HepG2 (cell line): Measurements from ENCODE around the gene DMAC2L. TPM values are rescaled to one million over a fixed set of nuclear protein-coding genes. Genes with fewer than 3 reads are reported as not detected.

ENCODE experiments used
- ATAC-seq: fragments of 200-7000 bp; cut with Tn5 transposase; 3 replicates; pipeline ENCODE4 v1.9.1; 2020; ENCODE audit warnings: mild to moderate bottlenecking, moderate library complexity
- BruUV-seq: library from RNA; stranded (reverse); fragments of 400-500 nt; replicated peaks from 2 replicates; lab custom pipeline; 2021; lab: Mats Ljungman, UMichigan
- CTCF ChIA-PET: fragments of 300-600 bp; formaldehyde crosslinking; extraction: SDS; loops from one replicate; lab custom pipeline; 2021; ENCODE audit warnings: low total read pairs, inconsistent platforms, low intra/inter-chr PET ratio; lab: Yijun Ruan, JAX
- POLR2A ChIA-PET: fragments of 350-600 bp; sonication (Branson Sonifier 250); formaldehyde crosslinking; loops from one replicate; lab custom pipeline; 2020; ENCODE audit warnings: antibody characterized with exemption, inconsistent platforms; lab: Yijun Ruan, JAX
- DNase-seq: peaks from one replicate; pipeline ENCODE4 v3.0.0-alpha.2; 2015; ENCODE audit warnings: low spot score
- FAIRE-seq: peaks from 3 replicates; lab custom pipeline; 2011; peaks lifted over from hg19 to GRCh38; lab: Jason Lieb, UNC
- H2AFZ ChIP-seq: one replicate; pipeline ENCODE4 v1.6.1; 2011; ENCODE audit warnings: low read length, inconsistent platforms
- H3K27ac ChIP-seq: fragments of 300-600 bp; 3 replicates; pipeline ENCODE4 v1.8.0; 2011; ENCODE audit warnings: mixed run types, mild to moderate bottlenecking, mixed read lengths, low read length, inconsistent platforms; ENCODE audit not compliant: insufficient read depth; ENCODE audit errors: extremely low read length
- H3K27me3 ChIP-seq, 2 experiments: fragments of 200-600 bp in 1 of 2; 2 replicates in 1 of 2; 3 replicates in 1 of 2; pipeline versions ENCODE4 v1.6.0 to v1.8.0; 2011; ENCODE audit warnings: low read length in 2 of 2, mild to moderate bottlenecking in 2 of 2, moderate library complexity in 2 of 2, inconsistent platforms in 1 of 2; ENCODE audit not compliant: insufficient read depth in 2 of 2, control insufficient read depth in 1 of 2
- H3K36me3 ChIP-seq, 2 experiments: fragments of 200-600 bp in 1 of 2; replicated peaks in 1 of 2; 2 replicates in 1 of 2; 3 replicates in 1 of 2; pipeline versions ENCODE4 v1.5.1 to v1.8.0; 2011; ENCODE audit warnings: low read length in 2 of 2, inconsistent platforms in 1 of 2; ENCODE audit not compliant: insufficient read depth in 2 of 2, control insufficient read depth in 1 of 2
- H3K4me1 ChIP-seq: 2 replicates; pipeline ENCODE4 v1.5.1; 2012; ENCODE audit warnings: low read length, inconsistent platforms; ENCODE audit not compliant: insufficient read depth
- H3K4me2 ChIP-seq: 2 replicates; pipeline ENCODE4 v1.6.0; 2011; ENCODE audit warnings: low read depth, low read length, inconsistent platforms
- H3K4me3 ChIP-seq, 3 experiments: fragments of 200-600 bp in 1 of 3; sonication (generic), shearing (Covaris generic) in 1 of 3; replicated peaks in 1 of 3; 2 replicates each; pipeline ENCODE4 v1.5.1; 2011 to 2016; ENCODE audit warnings: low read length in 3 of 3, inconsistent platforms in 2 of 3, low read depth in 2 of 3, mild to moderate bottlenecking in 2 of 3, control low read depth in 1 of 3, mixed read lengths in 1 of 3; ENCODE audit not compliant: insufficient read depth in 1 of 3
- H3K79me2 ChIP-seq: one replicate; pipeline ENCODE4 v1.6.1; 2011; ENCODE audit warnings: low read length, inconsistent platforms; ENCODE audit not compliant: insufficient read depth
- H3K9ac ChIP-seq: 2 replicates; pipeline ENCODE4 v1.6.0; 2011; ENCODE audit warnings: mild to moderate bottlenecking, low read depth, low read length, inconsistent platforms; ENCODE audit not compliant: insufficient read depth
- H3K9me3 ChIP-seq: 2 replicates; pipeline ENCODE4 v1.5.1; 2012; ENCODE audit warnings: mild to moderate bottlenecking, low read length
- H4K20me1 ChIP-seq: 2 replicates; pipeline ENCODE4 v1.6.0; 2011; ENCODE audit warnings: inconsistent platforms, mild to moderate bottlenecking, low read length, moderate library complexity; ENCODE audit not compliant: insufficient read depth
- ARNT2 ChIP-seq: sonication (generic); formaldehyde crosslinking; IDR thresholded peaks from 2 replicates; pipeline ENCODE4 v1.8.0; 2022; ENCODE audit warnings: mild to moderate bottlenecking, low read depth, missing genetic modification reagents, moderate library complexity
- CEBPB ChIP-seq: IDR thresholded peaks from 2 replicates; pipeline ENCODE4 v1.6.1; 2011; ENCODE audit warnings: low read depth, low read length, improper control_type of control experiment, borderline replicate concordance
- CREM ChIP-seq, 2 experiments: sonication (generic) in 1 of 2; formaldehyde crosslinking in 1 of 2; IDR thresholded peaks; 2 replicates each; pipeline versions ENCODE4 v1.4.0 to v1.6.1; 2016 to 2020; ENCODE audit warnings: antibody characterized with exemption in 1 of 2, mild to moderate bottlenecking in 1 of 2, missing genetic modification reagents in 1 of 2
- HDAC1 ChIP-seq: sonication (generic); formaldehyde crosslinking; IDR thresholded peaks from 2 replicates; pipeline ENCODE4 v1.5.1; 2020; ENCODE audit warnings: mild to moderate bottlenecking, missing genetic modification reagents
- NR2C2 ChIP-seq: sonication (generic); formaldehyde crosslinking; IDR thresholded peaks from 2 replicates; pipeline ENCODE4 v1.4.0; 2020; ENCODE audit warnings: missing genetic modification reagents, mild to moderate bottlenecking, moderate library complexity, borderline replicate concordance
- RARA ChIP-seq: IDR thresholded peaks from 2 replicates; pipeline ENCODE4 v1.6.1; 2016; ENCODE audit warnings: missing genetic modification reagents, missing compliant biosample characterization
- ZNF20 ChIP-seq: sonication (generic); formaldehyde crosslinking; IDR thresholded peaks from 2 replicates; pipeline ENCODE4 v1.4.0; 2020; ENCODE audit warnings: mild to moderate bottlenecking, moderate library complexity, missing genetic modification reagents
- ZNF552 ChIP-seq: sonication (generic); formaldehyde crosslinking; IDR thresholded peaks from 2 replicates; pipeline ENCODE4 v1.9.0; 2022; ENCODE audit warnings: missing genetic modification reagents, mild to moderate bottlenecking, borderline replicate concordance
- ZNF629 ChIP-seq: sonication (generic); formaldehyde crosslinking; conservative IDR thresholded peaks from 2 replicates; pipeline ENCODE4 v1.5.0; 2020; ENCODE audit warnings: missing genetic modification reagents
- ZNF777 ChIP-seq: sonication (generic); formaldehyde crosslinking; IDR thresholded peaks from 2 replicates; pipeline ENCODE4 v1.4.0; 2020; ENCODE audit warnings: missing genetic modification reagents
- WGBS: methylation state at CpG from one replicate; pipeline ENCODE4 v1.1.6; 2017; ENCODE audit warnings: low lambda C conversion rate; 5-methylcytosine and 5-hydroxymethylcytosine counted together
- in situ Hi-C: cut with HindIII; loops from 2 replicates; pipeline ENCODE4 v1.10.0; 2017; ENCODE audit warnings: low pct_unique_long_range_greater_than_20kb; ENCODE audit not compliant: extremely low pct_ligation_motif_present
- intact Hi-C: fragments of 100-400 bp; cut with micrococcal nuclease; formaldehyde crosslinking; loops from one replicate; pipeline ENCODE4 v1.10.0; 2022; ENCODE audit not compliant: unreplicated experiment
- polyA plus RNA-seq, 8 experiments: library from polyadenylated mRNA; depleted of rRNA in 3 of 8; stranded (reverse) in 7 of 8; unstranded in 1 of 8; fragments of >200 nt; fragmentation: Illumina TruSeq in 4 of 8; extraction: Trizol in 4 of 8; gene quantifications; 2 replicates each; pipeline versions ENCODE4 v1.2.1 to v1.2.3, GENCODE V29; 2011 to 2016; ENCODE audit warnings: low read depth in 4 of 8, missing spikeins in 1 of 8, mixed read lengths in 1 of 8; ENCODE audit not compliant: insufficient read depth in 1 of 8
- total RNA-seq, 5 experiments: library from RNA; depleted of rRNA; stranded (reverse); fragments of >200 nt; fragmentation: Illumina TruSeq; extraction: Trizol; gene quantifications; 2 replicates each; pipeline ENCODE4 v1.2.3, GENCODE V29; 2016; ENCODE audit warnings: low read depth in 1 of 5
- TF ChIP-seq, protein P1 (sequence below): sonication (generic); formaldehyde crosslinking; IDR thresholded peaks from one replicate; pipeline ENCODE4 v1.5.1; 2020; ENCODE audit warnings: mild to moderate bottlenecking, missing genetic modification reagents; ENCODE audit errors: not compliant biosample characterization

The DMAC2L gene
- total and polyA plus RNA-seq, 2 of the 13 experiments (the other 11 are each of a cell fraction or from before 2014, with no cell fraction given): 19.4 to 23.2 TPM

DNA sequence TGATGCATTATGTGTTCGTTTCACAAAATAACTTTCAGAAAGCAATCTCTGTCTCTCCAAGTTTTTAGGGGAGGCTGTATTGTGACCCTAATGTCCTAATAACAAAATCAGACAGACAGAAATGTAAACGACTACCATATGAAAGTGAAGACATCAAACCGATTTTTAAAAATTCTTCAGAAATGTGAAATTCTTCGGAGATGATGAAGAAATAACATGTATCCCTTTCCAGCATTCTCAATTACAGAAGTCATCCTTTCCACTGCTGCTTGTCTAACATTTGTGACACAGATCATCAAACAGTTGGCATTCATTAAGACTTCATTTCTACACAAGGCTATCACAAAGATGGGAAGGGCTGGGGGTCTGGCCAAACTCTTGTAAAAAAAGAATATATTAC, 41.0 kb downstream of the DMAC2L start:
- CTCF ChIA-PET: no interaction called here
- ATAC-seq: no peak
- 57% methylated on average over 4 of the region's 4 CpGs for WGBS
- no peaks in the 10 kb centered on the region for H4K20me1 ChIP-seq
- no peak overlapping the region for H3K4me3 ChIP-seq
- in situ Hi-C loops (no loop called here), intact Hi-C loops (no loop called here)
- peaks cover 9% of the 10 kb centered on the region; the same call in 1 of the 2 replicates for H3K4me1 ChIP-seq
- no peak overlapping the region for H3K27ac ChIP-seq
- H3K9ac ChIP-seq: no peak overlapping the region
- POLR2A ChIA-PET: no interaction called here
- no peaks in the 10 kb centered on the region for H3K36me3 ChIP-seq
- H3K79me2 ChIP-seq: no peaks in the 10 kb centered on the region
- DNase-seq: no peak
- no peak overlapping the region for H3K4me2 ChIP-seq
- BruUV-seq: no TSS peak
- H3K9me3 ChIP-seq: no peaks in the 10 kb centered on the region
- no peak for FAIRE-seq
- TF ChIP-seq CREM (IDR thresholded peaks at IDR 0.05) (no peak), CREM (CRISPR knock-in tag; IDR thresholded peaks at IDR 0.05) (no peak), ZNF777 (no peak), RARA (CRISPR knock-in tag) (no peak), ZNF629 (CRISPR knock-in tag) (no peak), ARNT2 (CRISPR knock-in tag) (no peak), NR2C2 (no peak)
- no peaks in the 10 kb centered on the region for H3K27me3 ChIP-seq
- H2AFZ ChIP-seq: no peak overlapping the region

GRCh38 chr14:50354527-50354926, 42.4 kb downstream of the DMAC2L start:
- Histone ChIP-seq H2AFZ (no peak overlapping the region), H3K27ac (no peak overlapping the region), H3K4me2 (no peak overlapping the region), H3K79me2 (no peaks in the 10 kb centered on the region), H3K9ac (no peak overlapping the region), H3K4me3 (no peak overlapping the region), H3K27me3 (no peaks in the 10 kb centered on the region), H4K20me1 (no peaks in the 10 kb centered on the region), H3K4me1 (no peaks in the 10 kb centered on the region), H3K36me3 (no peaks in the 10 kb centered on the region), H3K9me3 (no peaks in the 10 kb centered on the region)
- FAIRE-seq (no peak), DNase-seq (no peak), ATAC-seq (no peak)
- POLR2A ChIA-PET: no interaction called here
- intact Hi-C loops (no loop called here), in situ Hi-C loops (no loop called here)
- CTCF ChIA-PET: no interaction called here
- BruUV-seq: no TSS peak
- 92% methylated on average over 1 of the region's 1 CpG for WGBS
- TF ChIP-seq ZNF552 (no peak), HDAC1 (CRISPR knock-in tag) (no peak), CEBPB (no peak), ZNF20 (CRISPR knock-in tag) (no peak)
- TF ChIP-seq, protein P1, sequence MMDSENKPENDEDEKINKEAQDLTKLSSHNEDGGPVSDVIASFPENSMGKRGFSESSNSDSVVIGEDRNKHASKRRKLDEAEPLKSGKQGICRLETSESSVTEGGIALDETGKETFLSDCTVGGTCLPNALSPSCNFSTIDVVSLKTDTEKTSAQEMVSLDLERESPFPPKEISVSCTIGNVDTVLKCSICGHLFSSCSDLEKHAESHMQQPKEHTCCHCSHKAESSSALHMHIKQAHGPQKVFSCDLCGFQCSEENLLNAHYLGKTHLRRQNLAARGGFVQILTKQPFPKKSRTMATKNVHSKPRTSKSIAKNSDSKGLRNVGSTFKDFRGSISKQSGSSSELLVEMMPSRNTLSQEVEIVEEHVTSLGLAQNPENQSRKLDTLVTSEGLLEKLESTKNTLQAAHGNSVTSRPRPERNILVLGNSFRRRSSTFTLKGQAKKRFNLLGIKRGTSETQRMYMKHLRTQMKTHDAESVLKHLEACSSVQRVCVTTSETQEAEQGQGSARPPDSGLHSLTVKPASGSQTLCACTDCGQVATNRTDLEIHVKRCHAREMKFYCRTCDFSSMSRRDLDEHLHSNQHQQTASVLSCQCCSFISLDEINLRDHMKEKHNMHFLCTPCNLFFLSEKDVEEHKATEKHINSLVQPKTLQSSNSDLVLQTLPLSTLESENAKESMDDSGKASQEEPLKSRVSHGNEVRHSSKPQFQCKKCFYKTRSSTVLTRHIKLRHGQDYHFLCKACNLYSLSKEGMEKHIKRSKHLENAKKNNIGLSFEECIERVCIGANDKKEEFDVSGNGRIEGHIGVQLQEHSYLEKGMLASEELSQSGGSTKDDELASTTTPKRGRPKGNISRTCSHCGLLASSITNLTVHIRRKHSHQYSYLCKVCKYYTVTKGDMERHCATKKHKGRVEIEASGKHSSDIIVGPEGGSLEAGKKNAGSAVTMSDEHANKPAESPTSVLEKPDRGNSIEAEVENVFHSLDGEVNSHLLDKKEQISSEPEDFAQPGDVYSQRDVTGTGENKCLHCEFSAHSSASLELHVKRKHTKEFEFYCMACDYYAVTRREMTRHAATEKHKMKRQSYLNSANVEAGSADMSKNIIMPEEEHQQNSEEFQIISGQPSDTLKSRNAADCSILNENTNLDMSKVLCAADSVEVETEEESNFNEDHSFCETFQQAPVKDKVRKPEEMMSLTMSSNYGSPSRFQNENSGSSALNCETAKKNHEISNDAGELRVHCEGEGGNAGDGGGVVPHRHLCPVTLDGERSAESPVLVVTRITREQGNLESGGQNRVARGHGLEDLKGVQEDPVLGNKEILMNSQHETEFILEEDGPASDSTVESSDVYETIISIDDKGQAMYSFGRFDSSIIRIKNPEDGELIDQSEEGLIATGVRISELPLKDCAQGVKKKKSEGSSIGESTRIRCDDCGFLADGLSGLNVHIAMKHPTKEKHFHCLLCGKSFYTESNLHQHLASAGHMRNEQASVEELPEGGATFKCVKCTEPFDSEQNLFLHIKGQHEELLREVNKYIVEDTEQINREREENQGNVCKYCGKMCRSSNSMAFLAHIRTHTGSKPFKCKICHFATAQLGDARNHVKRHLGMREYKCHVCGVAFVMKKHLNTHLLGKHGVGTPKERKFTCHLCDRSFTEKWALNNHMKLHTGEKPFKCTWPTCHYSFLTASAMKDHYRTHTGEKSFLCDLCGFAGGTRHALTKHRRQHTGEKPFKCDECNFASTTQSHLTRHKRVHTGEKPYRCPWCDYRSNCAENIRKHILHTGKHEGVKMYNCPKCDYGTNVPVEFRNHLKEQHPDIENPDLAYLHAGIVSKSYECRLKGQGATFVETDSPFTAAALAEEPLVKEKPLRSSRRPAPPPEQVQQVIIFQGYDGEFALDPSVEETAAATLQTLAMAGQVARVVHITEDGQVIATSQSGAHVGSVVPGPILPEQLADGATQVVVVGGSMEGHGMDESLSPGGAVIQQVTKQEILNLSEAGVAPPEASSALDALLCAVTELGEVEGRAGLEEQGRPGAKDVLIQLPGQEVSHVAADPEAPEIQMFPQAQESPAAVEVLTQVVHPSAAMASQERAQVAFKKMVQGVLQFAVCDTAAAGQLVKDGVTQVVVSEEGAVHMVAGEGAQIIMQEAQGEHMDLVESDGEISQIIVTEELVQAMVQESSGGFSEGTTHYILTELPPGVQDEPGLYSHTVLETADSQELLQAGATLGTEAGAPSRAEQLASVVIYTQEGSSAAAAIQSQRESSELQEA: no peak
